HEK293 (cell line): Measurements from ENCODE around the gene CDY1.
"Not testable (repeated sequence)": the region's sequence is repeated elsewhere in the genome, so short reads cannot be mapped to it uniquely, and the experiment has no call there.

Experiments used
- ZNF16 ChIP-seq: fragments of 450-650 bp; formaldehyde crosslinking; IDR thresholded peaks from 2 replicates; pipeline ENCODE4 v1.5.1; 2016; ENCODE audit warnings: low read depth, missing biosample characterization, missing genetic modification characterization
- ZNF274 ChIP-seq, 2 experiments: fragments of 200-500 bp in 1 of 2; fragments of 450-650 bp in 1 of 2; sonication (Bioruptor generic) in 1 of 2; formaldehyde crosslinking in 1 of 2; IDR thresholded peaks; 2 replicates each; pipeline versions ENCODE4 v1.5.1 to v1.6.1; 2014 to 2016; ENCODE audit warnings: borderline replicate concordance in 1 of 2, inconsistent platforms in 1 of 2, low read length in 1 of 2, missing biosample characterization in 1 of 2, missing genetic modification characterization in 1 of 2
- ZNF404 ChIP-seq: fragments of 450-650 bp; formaldehyde crosslinking; IDR thresholded peaks from 2 replicates; pipeline ENCODE4 v1.5.1; 2017; ENCODE audit warnings: missing biosample characterization, missing genetic modification characterization
- ZNF558 ChIP-seq: fragments of 450-650 bp; formaldehyde crosslinking; IDR thresholded peaks from 2 replicates; pipeline ENCODE4 v1.5.1; 2016; ENCODE audit warnings: missing biosample characterization, missing genetic modification characterization
- ZNF621 ChIP-seq: fragments of 450-650 bp; formaldehyde crosslinking; IDR thresholded peaks from 2 replicates; pipeline ENCODE4 v1.5.1; 2017; ENCODE audit warnings: missing biosample characterization, missing genetic modification characterization
- ZNF660 ChIP-seq: fragments of 450-650 bp; IDR thresholded peaks from 2 replicates; pipeline ENCODE4 v1.5.1; 2018; ENCODE audit warnings: missing biosample characterization, mild to moderate bottlenecking, missing genetic modification characterization
- TF ChIP-seq, protein P1 (sequence below): fragments of 450-650 bp; formaldehyde crosslinking; IDR thresholded peaks from 2 replicates; pipeline ENCODE4 v1.5.1; 2016; ENCODE audit warnings: missing biosample characterization, missing genetic modification characterization
- TF ChIP-seq, protein P2 (sequence below): fragments of 450-650 bp; formaldehyde crosslinking; IDR thresholded peaks from 2 replicates; pipeline ENCODE4 v1.5.1; 2016; ENCODE audit warnings: missing biosample characterization, missing genetic modification characterization
- TF ChIP-seq, protein P3 (sequence below): fragments of 450-650 bp; formaldehyde crosslinking; IDR thresholded peaks from 2 replicates; pipeline ENCODE4 v1.5.1; 2016; ENCODE audit warnings: missing biosample characterization, missing genetic modification characterization, low read depth

DNA sequence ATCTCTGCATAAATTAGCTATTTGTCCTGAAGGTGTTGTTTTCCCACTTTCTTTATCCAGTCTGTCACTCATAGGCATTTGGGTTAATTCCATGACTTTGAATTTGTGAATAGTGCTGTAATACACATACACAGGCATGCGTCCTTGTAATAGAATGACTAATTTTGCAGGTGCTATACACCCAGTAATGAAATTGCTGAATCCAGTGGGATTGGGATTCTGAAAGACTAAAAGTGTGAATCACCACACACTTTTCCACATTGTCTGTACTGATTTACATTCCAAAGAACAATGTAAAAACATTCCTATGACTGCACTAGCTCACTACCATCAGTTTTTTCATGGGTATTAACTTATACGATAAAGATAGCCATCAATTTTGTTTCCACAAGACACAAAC is 28.6 kb upstream of the CDY1 start:
- TF ChIP-seq, protein P1, sequence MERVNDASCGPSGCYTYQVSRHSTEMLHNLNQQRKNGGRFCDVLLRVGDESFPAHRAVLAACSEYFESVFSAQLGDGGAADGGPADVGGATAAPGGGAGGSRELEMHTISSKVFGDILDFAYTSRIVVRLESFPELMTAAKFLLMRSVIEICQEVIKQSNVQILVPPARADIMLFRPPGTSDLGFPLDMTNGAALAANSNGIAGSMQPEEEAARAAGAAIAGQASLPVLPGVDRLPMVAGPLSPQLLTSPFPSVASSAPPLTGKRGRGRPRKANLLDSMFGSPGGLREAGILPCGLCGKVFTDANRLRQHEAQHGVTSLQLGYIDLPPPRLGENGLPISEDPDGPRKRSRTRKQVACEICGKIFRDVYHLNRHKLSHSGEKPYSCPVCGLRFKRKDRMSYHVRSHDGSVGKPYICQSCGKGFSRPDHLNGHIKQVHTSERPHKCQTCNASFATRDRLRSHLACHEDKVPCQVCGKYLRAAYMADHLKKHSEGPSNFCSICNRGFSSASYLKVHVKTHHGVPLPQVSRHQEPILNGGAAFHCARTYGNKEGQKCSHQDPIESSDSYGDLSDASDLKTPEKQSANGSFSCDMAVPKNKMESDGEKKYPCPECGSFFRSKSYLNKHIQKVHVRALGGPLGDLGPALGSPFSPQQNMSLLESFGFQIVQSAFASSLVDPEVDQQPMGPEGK: not testable (repeated sequence)
- TF ChIP-seq ZNF16 (tag by site-specific recombination); ZNF274 (IDR thresholded peaks at IDR 0.05; ENCODE audit: low read length); ZNF274 (tag by site-specific recombination; IDR thresholded peaks at IDR 0.05; ENCODE audit: borderline replicate concordance); ZNF621 (tag by site-specific recombination); ZNF660; ZNF558; ZNF404 (tag by site-specific recombination): not testable (repeated sequence)
- TF ChIP-seq, protein P2, sequence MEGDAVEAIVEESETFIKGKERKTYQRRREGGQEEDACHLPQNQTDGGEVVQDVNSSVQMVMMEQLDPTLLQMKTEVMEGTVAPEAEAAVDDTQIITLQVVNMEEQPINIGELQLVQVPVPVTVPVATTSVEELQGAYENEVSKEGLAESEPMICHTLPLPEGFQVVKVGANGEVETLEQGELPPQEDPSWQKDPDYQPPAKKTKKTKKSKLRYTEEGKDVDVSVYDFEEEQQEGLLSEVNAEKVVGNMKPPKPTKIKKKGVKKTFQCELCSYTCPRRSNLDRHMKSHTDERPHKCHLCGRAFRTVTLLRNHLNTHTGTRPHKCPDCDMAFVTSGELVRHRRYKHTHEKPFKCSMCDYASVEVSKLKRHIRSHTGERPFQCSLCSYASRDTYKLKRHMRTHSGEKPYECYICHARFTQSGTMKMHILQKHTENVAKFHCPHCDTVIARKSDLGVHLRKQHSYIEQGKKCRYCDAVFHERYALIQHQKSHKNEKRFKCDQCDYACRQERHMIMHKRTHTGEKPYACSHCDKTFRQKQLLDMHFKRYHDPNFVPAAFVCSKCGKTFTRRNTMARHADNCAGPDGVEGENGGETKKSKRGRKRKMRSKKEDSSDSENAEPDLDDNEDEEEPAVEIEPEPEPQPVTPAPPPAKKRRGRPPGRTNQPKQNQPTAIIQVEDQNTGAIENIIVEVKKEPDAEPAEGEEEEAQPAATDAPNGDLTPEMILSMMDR (tag by site-specific recombination): not testable (repeated sequence)
- TF ChIP-seq, protein P3, sequence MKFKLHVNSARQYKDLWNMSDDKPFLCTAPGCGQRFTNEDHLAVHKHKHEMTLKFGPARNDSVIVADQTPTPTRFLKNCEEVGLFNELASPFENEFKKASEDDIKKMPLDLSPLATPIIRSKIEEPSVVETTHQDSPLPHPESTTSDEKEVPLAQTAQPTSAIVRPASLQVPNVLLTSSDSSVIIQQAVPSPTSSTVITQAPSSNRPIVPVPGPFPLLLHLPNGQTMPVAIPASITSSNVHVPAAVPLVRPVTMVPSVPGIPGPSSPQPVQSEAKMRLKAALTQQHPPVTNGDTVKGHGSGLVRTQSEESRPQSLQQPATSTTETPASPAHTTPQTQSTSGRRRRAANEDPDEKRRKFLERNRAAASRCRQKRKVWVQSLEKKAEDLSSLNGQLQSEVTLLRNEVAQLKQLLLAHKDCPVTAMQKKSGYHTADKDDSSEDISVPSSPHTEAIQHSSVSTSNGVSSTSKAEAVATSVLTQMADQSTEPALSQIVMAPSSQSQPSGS (tag by site-specific recombination): not testable (repeated sequence)
